Measurements from ENCODE around the gene LDB1.
A peak's percentile ranks its signal among the peaks of the same experiment; 100 is the strongest.

Gene LDB1

GRCh38 chr10:102067091-102067916, 52.9 kb downstream of the LDB1 start:
- TF ChIP-seq ZFX (IDR thresholded peaks at IDR 0.05; ENCODE audit: borderline replicate concordance) (no peak), CTCF (IDR thresholded peaks at IDR 0.05) (no peak)
- no peak overlapping the region for H3K27ac ChIP-seq

- TF ChIP-seq CTCF (IDR thresholded peaks at IDR 0.05) (no peak), ZFX (IDR thresholded peaks at IDR 0.05; ENCODE audit: borderline replicate concordance) (no peak)
- peak overlapping the region; percentile 82 for H3K27ac ChIP-seq
Measured at GRCh38 chr10:102066399-102067088, 53.6 kb downstream of the LDB1 start.

GRCh38 chr10:102065561-102066398, 54.4 kb downstream of the LDB1 start:
- peak overlapping the region; percentile 82 for H3K27ac ChIP-seq
- peak; percentile 16; the same call in 1 of the 2 replicates for TF ChIP-seq CTCF (IDR thresholded peaks at IDR 0.05)
- TF ChIP-seq ZFX (IDR thresholded peaks at IDR 0.05; ENCODE audit: borderline replicate concordance) = no peak

GRCh38 chr10:102064868-102065560, 55.2 kb downstream of the LDB1 start, which contains the start of gene HPS6:
TSS of gene HPS6 (plus strand) at chr10:102065349. CDS start at chr10:102065475, 126 bp downstream.
- H3K27ac ChIP-seq = peak within 1 kb of the TSS; percentile 82

GRCh38 chr10:102064503-102064867, 55.7 kb downstream of the LDB1 start:
- TF ChIP-seq CTCF (IDR thresholded peaks at IDR 0.05) = no peak
- TF ChIP-seq ZFX (IDR thresholded peaks at IDR 0.05; ENCODE audit: borderline replicate concordance) = no peak
- peak overlapping the region; percentile 82 for H3K27ac ChIP-seq

More at GRCh38 chr10:102064868-102065560, 55.2 kb downstream of the LDB1 start, which contains the start of gene HPS6:
- TF ChIP-seq ZFX (IDR thresholded peaks at IDR 0.05; ENCODE audit: borderline replicate concordance) (no peak), CTCF (IDR thresholded peaks at IDR 0.05) (peak; percentile 22; the same call in 1 of the 2 replicates)

- H3K27ac ChIP-seq = no peak overlapping the region
- TF ChIP-seq CTCF (IDR thresholded peaks at IDR 0.05) = no peak
- TF ChIP-seq ZFX (IDR thresholded peaks at IDR 0.05; ENCODE audit: borderline replicate concordance) = no peak
Measured at GRCh38 chr10:102059987-102060386, 60.2 kb downstream of the LDB1 start.

Data from 22Rv1 (cell line).